Islet precursor cell (in vitro differentiated cells): ENCODE results near the gene PPM1B.
"Not testable (repeated sequence)": the region's sequence is repeated elsewhere in the genome, so short reads cannot be mapped to it uniquely, and the experiment has no call there.

Experiments
- DNase-seq: peaks from one replicate; pipeline ENCODE4 v3.0.0-alpha.2; 2018

The PPM1B gene

GRCh38 chr2:44203542-44203941 is 34.9 kb downstream of the PPM1B start:
- no peak for DNase-seq

- no peak for DNase-seq
Measured at GRCh38 chr2:44205169-44205568, 36.5 kb downstream of the PPM1B start.

- no peak for DNase-seq
Measured at GRCh38 chr2:44207102-44207501, 38.4 kb downstream of the PPM1B start.

GRCh38 chr2:44207648-44208047 is 39.0 kb downstream of the PPM1B start:
- not testable (repeated sequence) for DNase-seq

- no peak for DNase-seq
Measured at GRCh38 chr2:44210362-44210761, 41.7 kb downstream of the PPM1B start.

GRCh38 chr2:44211183-44211582 is 42.5 kb downstream of the PPM1B start:
- DNase-seq: no peak

- no peak for DNase-seq
Measured at GRCh38 chr2:44212302-44212701, 43.6 kb downstream of the PPM1B start.

GRCh38 chr2:44215827-44216226 is 47.2 kb downstream of the PPM1B start:
- no peak for DNase-seq

- DNase-seq: no peak
Measured at GRCh38 chr2:44218771-44219170, 50.1 kb downstream of the PPM1B start.

- no peak for DNase-seq
Measured at GRCh38 chr2:44226753-44227152, 58.1 kb downstream of the PPM1B start.

GRCh38 chr2:44230378-44230777 is 61.7 kb downstream of the PPM1B start:
- DNase-seq: no peak

GRCh38 chr2:44233450-44234128 is 64.9 kb downstream of the PPM1B start:
- DNase-seq: no peak

- no peak for DNase-seq
Measured at GRCh38 chr2:44237221-44237620, 68.5 kb downstream of the PPM1B start.

GRCh38 chr2:44242904-44243303 is 74.2 kb downstream of the PPM1B start:
- no peak for DNase-seq

GRCh38 chr2:44244135-44244871 is 75.6 kb downstream of the PPM1B start:
- DNase-seq: peak; percentile 66

GRCh38 chr2:44245083-44245861 is 76.6 kb downstream of the PPM1B start:
- no peak for DNase-seq

- DNase-seq: no peak
Measured at GRCh38 chr2:44246436-44246835, 77.8 kb downstream of the PPM1B start.

GRCh38 chr2:44246840-44247369 is 78.2 kb downstream of the PPM1B start:
- no peak for DNase-seq

- peak; percentile 61 for DNase-seq
Measured at GRCh38 chr2:44247924-44248323, 79.2 kb downstream of the PPM1B start.

- not testable (repeated sequence) for DNase-seq
Measured at GRCh38 chr2:44249269-44249668, 80.6 kb downstream of the PPM1B start.

GRCh38 chr2:44250376-44250775 is 81.7 kb downstream of the PPM1B start:
- DNase-seq: no peak

- no peak for DNase-seq
Measured at GRCh38 chr2:44254023-44254422, 85.3 kb downstream of the PPM1B start.

- DNase-seq: not testable (repeated sequence)
Measured at GRCh38 chr2:44255704-44256103, 87.0 kb downstream of the PPM1B start.
